A549 treated with GW870086 at 1 μM for 4 hours (cell line): ENCODE measurements around the gene HOXB7. TPM values are rescaled to one million over a fixed set of nuclear protein-coding genes. Genes with fewer than 3 reads are reported as not detected.

ENCODE experiments used
- total RNA-seq: library from RNA; stranded (reverse); fragments of 200-300 nt; extraction: Qiagen RNA extraction; gene quantifications from 5 replicates; pipeline ENCODE4 v1.2.3, GENCODE V29; 2022; ENCODE audit warnings: low read depth

Gene HOXB7
- total RNA-seq, result 29.6 to 32.2 TPM (median 30.8 TPM) in 5 replicates

GRCh38 chr17:48610282-48611211 is at the start of gene HOXB7:
Gene HOXB7, minus strand, starts transcription at chr17:48611017. Its CDS starts 99 bp downstream, at chr17:48610918.

DNA sequence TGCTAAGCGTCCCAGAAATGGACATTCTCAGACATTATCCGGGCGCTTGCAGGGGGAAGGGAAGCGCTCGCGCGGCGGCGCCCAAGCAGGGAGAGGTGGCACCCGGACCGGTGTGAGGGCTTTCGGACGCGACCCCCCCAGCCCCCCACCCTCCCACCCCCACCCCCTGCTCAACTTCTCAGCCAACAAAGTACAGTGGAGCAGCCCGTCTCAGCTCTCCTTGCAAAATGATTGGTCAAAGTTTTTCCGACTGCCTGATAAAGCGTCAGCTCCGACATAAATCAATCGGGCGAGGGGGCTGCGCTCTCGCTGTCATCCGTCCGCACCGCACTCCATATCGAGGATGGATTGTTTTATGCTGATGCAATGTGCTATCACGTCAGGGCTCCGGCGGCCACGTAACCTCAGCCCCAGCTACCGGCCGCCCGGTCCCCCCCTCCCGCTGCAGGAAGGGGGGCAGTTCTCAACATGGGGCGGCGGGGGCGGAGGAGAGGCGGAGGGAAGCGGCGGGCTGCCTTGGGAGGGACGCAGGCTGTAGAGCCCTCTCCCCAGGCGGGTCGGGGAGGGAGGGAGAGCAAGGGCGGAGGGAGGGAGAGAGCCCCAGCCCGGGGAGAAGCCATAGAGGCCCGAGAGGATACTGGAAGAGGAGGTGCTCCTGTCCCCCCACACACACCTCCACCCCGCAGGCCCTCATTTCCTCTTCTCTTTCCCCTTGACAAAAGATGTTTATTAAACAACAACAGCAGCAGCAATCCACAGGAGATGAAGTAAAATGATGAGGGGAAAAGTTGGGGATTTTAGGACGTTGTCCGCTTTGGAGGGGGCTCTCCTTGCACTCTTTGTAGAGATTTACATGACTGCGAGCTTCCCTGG is 15.7 kb upstream of the HOXB7 start, which contains the start of gene HOXB9:
Gene HOXB9, minus strand, starts transcription at position 114 of the 873 bp plus-strand sequence. Its CDS starts 89 bp downstream, at position 25.

DNA sequence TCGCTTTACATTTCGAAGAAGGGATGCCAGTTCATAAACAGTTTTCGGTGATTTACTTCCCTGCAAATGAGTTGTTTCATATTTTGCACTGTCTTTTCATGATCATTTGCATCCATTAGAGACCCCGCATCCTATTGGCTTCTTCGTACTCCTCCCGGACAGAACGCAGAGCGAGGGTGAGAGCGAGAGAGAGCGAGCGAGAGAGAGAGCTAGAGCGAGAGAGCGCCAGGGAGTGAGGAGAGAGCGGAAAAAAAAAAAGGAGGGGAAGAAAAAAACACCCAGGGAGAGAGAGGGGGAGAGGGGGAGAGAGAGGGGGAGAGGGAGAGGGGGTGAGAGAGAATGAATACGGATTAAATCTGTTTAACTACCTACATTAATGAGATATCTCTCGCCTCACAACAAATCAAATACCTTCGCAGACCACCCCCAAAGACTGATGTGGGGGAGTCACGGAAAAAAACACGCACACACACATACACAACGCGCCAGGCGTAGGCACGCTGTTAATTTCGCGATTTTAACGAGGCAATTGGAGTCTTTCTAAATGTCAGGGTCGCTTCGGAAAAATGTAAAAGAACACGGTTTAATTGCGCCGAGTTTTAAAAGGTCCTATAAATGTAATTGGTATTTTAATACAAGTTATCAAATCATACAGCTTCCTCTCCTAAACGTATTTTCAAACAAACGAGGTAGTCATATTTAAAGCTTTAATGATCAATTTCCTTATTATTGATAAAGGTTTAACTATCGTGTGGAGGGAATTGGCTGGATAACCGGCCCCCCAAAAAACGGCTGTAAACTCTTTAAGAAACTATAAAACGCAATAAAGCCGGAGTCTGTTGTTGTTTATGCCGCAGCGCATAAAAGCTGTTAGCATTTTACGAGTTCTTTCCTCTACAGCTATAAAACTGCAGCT is 4.5 kb upstream of the HOXB7 start, which contains the start of gene HOXB8:
Gene HOXB8, minus strand, starts transcription at position 246 of the 916 bp plus-strand sequence. CDS start 588 bp downstream, outside the sequence.

GRCh38 chr17:48604770-48605329 is 6.0 kb downstream of the HOXB7 start, which contains the start of gene HOXB6:
Gene HOXB6, minus strand, starts transcription at chr17:48604986. Its CDS starts 6,836 bp downstream, at chr17:48598150.

DNA sequence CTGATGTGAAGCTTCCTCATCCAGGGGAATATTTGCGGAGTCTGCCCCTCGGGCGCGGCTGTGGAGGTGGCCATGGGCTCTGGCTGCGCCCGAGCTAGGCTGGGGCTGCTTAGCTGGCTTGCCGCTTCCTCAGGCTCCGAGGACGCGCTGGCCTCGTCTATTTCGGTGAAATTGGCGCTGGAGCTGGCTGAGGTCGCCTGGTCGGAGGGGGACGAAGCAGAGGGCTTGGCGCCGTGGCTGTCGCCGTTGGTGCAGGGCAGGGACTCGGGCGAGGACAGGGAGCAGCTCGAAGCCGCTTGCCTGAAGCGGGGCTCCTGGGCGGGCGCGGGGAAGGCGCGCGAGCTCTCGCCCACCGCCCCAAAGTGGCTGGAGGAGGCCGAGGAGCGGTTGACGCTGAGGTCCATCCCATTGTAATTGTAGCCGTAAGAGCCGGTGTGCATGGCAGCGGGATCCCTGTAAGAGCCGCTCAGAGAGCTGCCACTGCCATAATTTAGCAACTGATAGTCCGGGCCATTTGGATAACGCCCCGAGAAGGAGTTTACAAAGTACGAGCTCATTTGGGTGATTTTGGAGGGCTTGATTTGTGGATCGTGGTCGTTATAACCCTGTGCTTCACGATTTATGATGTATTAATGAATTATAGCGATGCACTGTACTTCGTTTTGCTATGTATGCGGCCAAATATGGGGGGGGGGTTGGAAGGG is 17.5 kb downstream of the HOXB7 start, which contains the start of gene HOXB5:
Gene HOXB5, minus strand, starts transcription at position 654 of the 704 bp plus-strand sequence. Its CDS starts 97 bp downstream, at position 557.

DNA sequence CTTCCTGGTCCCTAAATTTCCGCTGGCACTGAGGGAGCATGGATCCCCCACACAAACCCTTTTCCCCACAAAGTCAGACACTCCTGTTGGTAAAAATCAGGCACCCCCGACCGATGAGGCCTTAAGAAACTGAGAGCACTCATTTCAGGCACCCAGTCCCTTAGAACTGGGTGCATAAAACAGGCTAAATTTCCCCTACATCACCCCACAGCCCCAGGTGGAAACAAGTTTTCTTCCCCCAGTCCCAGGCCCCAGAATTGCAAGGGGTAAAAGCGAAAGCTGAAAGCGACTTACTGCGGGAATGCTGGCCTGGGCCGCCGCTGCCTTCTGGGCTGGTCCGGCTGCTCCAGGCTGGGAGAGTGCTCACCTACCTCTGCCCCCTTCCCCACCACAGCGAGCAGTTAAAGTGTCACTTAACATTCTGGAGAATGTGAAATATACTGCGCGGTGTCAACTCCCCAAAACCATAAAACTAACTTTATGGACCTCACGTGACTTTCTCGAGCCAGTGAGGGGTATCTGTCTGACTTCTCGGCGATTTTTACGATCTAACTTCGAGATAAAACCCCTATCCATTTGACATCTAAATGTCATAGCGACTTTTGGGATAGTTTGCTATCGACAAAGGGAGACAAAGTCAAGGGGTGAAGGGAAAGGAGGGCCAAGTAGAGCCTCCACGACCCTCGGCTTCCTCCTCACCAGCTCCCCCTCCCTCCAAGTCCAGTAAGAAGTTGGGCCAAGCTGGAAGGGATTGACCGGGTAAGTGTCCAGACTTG is 20.8 kb downstream of the HOXB7 start, which contains the start of gene HOXB3:
Gene HOXB3, minus strand, starts transcription at position 411 of the 776 bp plus-strand sequence. CDS start 37,767 bp downstream, outside the sequence.

GRCh38 chr17:48577946-48578615 is 32.7 kb downstream of the HOXB7 start, which contains the start of gene HOXB4:
Gene HOXB4, minus strand, starts transcription at chr17:48578350. Its CDS starts 31 bp downstream, at chr17:48578319.

Other genes starting within 250 kb of the HOXB7 start
- not detected in 5 replicates for gene SKAP1, start 180.8 kb downstream of the HOXB7 start, total RNA-seq
- gene HOXB1, start 80.0 kb downstream of the HOXB7 start, total RNA-seq, result not detected in 5 replicates
- gene HOXB2, start 65.9 kb downstream of the HOXB7 start, total RNA-seq, result 0.32 to 1.0 TPM (median 0.43 TPM) in 5 replicates
- 0.07 to 0.13 TPM (median 0.11 TPM) in 4 of 5 replicates, not detected in the other for gene HOXB4, start 32.7 kb downstream of the HOXB7 start, total RNA-seq
- 4.6 to 6.5 TPM (median 5.2 TPM) in 5 replicates for gene HOXB3, start 20.8 kb downstream of the HOXB7 start, total RNA-seq
- 1.7 to 2.5 TPM (median 2.2 TPM) in 5 replicates for gene HOXB5, start 17.2 kb downstream of the HOXB7 start, total RNA-seq
- gene HOXB6, start 6.0 kb downstream of the HOXB7 start, total RNA-seq, result 3.5 to 6.3 TPM (median 5.4 TPM) in 5 replicates
- 6.9 to 8.8 TPM (median 8.2 TPM) in 5 replicates for gene HOXB8, start 4.3 kb upstream of the HOXB7 start, total RNA-seq
- gene HOXB9, start 15.3 kb upstream of the HOXB7 start, total RNA-seq, result 7.2 to 7.5 TPM (median 7.3 TPM) in 5 replicates
- not detected in 5 replicates for gene PRAC1, start 111.5 kb upstream of the HOXB7 start, total RNA-seq
- gene PRAC2, start 112.2 kb upstream of the HOXB7 start, total RNA-seq, result not detected in 5 replicates
- gene HOXB13, start 117.7 kb upstream of the HOXB7 start, total RNA-seq, result 1.8 to 2.3 TPM (median 2.1 TPM) in 5 replicates
- gene TTLL6, start 206.2 kb upstream of the HOXB7 start, total RNA-seq, result 0.74 to 1.3 TPM (median 0.95 TPM) in 5 replicates
- gene CALCOCO2, start 220.0 kb upstream of the HOXB7 start, total RNA-seq, result 62.5 to 81.6 TPM (median 75.6 TPM) in 5 replicates